H7 (cell line): Measurements from ENCODE around the gene CRACR2B. TPM values are rescaled to one million over a fixed set of nuclear protein-coding genes. Genes with fewer than 3 reads are reported as not detected.

Experiments used
- DNase-seq: peaks from one replicate; pipeline ENCODE4 v3.0.0; 2012
- H3K27me3 ChIP-seq: 2 replicates; pipeline ENCODE4 v1.6.0; 2011; ENCODE audit warnings: mild to moderate bottlenecking, low read length; ENCODE audit not compliant: control insufficient read depth, insufficient read depth
- H3K36me3 ChIP-seq: replicated peaks from 2 replicates; pipeline ENCODE4 v1.5.1; 2011; ENCODE audit warnings: low read length; ENCODE audit not compliant: control insufficient read depth, insufficient read depth
- H3K4me3 ChIP-seq: 2 replicates; pipeline ENCODE4 v1.5.1; 2011; ENCODE audit warnings: low read depth, mild to moderate bottlenecking, control low read depth, low read length, moderate library complexity; ENCODE audit not compliant: insufficient read depth
- total RNA-seq: library from RNA; depleted of rRNA; stranded (reverse); fragments of >200 nt; shearing (Covaris generic); gene quantifications from 2 replicates; pipeline ENCODE4 v1.2.3, GENCODE V29; 2014

The CRACR2B gene
- total RNA-seq, 1 experiment from 2014 or later: 20.2 TPM

- H3K4me3 ChIP-seq: no peak overlapping the region
- H3K27me3 ChIP-seq: peaks cover 31% of the 10 kb centered on the region
- no peaks in the 10 kb centered on the region for H3K36me3 ChIP-seq
- DNase-seq: no peak
Measured at GRCh38 chr11:824942-825341, 2.8 kb upstream of the CRACR2B start.

GRCh38 chr11:825366-826226, 2.1 kb upstream of the CRACR2B start:
- H3K27me3 ChIP-seq: peaks cover 34% of the 10 kb centered on the region
- H3K4me3 ChIP-seq: no peak overlapping the region
- H3K36me3 ChIP-seq: no peaks in the 10 kb centered on the region
- no peak for DNase-seq

- Histone ChIP-seq H3K4me3 (no peak overlapping the region), H3K27me3 (peaks cover 40% of the 10 kb centered on the region), H3K36me3 (no peaks in the 10 kb centered on the region)
- no peak for DNase-seq
Measured at GRCh38 chr11:826227-826621, 1.5 kb upstream of the CRACR2B start.

DNA sequence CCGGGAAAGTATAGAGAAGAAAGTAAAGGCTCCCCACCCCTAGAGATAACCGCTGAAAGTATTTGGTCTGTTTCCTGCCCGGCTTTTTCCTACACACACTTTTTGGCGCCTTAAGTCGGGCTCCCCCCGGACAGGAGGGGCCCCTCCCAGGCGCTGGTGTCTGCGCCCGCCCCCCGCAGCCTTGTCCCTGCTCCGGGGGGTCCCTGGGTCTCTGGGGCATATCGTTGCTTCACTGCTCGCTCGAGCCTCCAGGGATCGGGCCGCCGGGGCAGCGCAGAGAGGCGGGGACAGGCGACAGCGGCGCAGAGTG, 928 bp upstream of the CRACR2B start:
- Histone ChIP-seq H3K27me3 (peaks cover 46% of the 10 kb centered on the region), H3K4me3 (peak overlapping the region; percentile 52), H3K36me3 (no peaks in the 10 kb centered on the region)
- no peak for DNase-seq

GRCh38 chr11:827146-827896, 398 bp upstream of the CRACR2B start:
- Histone ChIP-seq H3K4me3 (peak overlapping the region; percentile 52), H3K27me3 (peaks cover 51% of the 10 kb centered on the region), H3K36me3 (no peaks in the 10 kb centered on the region)
- peak; percentile 89 for DNase-seq

GRCh38 chr11:828506-829175, 922 bp downstream of the CRACR2B start:
- Histone ChIP-seq H3K27me3 (peaks cover 53% of the 10 kb centered on the region), H3K36me3 (no peaks in the 10 kb centered on the region), H3K4me3 (no peak overlapping the region)
- DNase-seq: no peak

- peak; percentile 83 for DNase-seq
- Histone ChIP-seq H3K27me3 (peaks cover 53% of the 10 kb centered on the region), H3K4me3 (peak overlapping the region; percentile 49), H3K36me3 (no peaks in the 10 kb centered on the region)
Measured at GRCh38 chr11:829176-829846, 1.6 kb downstream of the CRACR2B start.

- Histone ChIP-seq H3K4me3 (peak overlapping the region; percentile 49), H3K36me3 (no peaks in the 10 kb centered on the region), H3K27me3 (peaks cover 53% of the 10 kb centered on the region)
- no peak for DNase-seq
Measured at GRCh38 chr11:829847-830294, 2.2 kb downstream of the CRACR2B start.

DNA sequence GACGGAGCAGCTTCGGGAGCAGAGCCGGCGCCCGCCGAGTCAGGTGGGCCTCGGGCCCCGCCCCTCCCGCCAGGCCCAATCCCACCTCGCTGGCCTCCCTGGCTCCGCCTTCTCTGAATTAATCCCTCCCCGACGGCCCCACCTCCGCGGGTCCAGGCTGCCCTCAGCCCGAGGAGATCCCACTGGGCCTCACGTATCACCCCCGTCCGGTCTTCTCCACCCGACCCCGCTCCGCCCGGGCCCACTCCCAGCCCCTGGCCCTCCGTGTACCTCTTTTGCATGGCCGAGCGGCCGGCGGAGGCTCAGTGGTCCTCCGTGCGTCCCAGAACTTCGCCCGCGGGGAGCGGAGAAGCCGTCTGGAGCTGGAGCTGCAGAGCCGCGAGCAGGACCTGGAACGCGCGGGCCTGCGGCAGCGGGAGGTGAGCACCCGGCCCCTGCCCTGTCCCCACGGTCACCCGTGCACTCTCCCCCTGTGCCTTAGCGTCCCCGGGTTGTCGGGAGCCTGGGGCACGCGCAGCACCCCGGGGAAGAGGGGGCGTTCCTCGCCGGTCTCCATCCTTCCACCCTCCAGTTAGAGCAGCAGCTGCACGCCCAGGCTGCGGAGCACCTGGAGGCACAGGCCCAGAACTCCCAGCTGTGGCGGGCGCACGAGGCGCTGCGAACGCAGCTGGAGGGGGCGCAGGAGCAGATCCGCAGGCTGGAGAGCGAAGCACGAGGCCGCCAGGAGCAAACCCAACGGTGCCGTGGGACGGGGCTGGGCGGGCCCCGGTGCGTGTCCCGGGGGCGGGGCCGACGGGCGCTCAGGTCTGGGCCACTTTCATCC, 2.8 kb downstream of the CRACR2B start:
- Histone ChIP-seq H3K36me3 (no peaks in the 10 kb centered on the region), H3K4me3 (peak overlapping the region; percentile 62), H3K27me3 (peaks cover 53% of the 10 kb centered on the region)
- peak; percentile 99 for DNase-seq

- H3K36me3 ChIP-seq: no peaks in the 10 kb centered on the region
- no peak for DNase-seq
- H3K4me3 ChIP-seq: peak overlapping the region; percentile 62
- H3K27me3 ChIP-seq: peaks cover 51% of the 10 kb centered on the region
Measured at GRCh38 chr11:831118-831864, 3.6 kb downstream of the CRACR2B start.

DNA sequence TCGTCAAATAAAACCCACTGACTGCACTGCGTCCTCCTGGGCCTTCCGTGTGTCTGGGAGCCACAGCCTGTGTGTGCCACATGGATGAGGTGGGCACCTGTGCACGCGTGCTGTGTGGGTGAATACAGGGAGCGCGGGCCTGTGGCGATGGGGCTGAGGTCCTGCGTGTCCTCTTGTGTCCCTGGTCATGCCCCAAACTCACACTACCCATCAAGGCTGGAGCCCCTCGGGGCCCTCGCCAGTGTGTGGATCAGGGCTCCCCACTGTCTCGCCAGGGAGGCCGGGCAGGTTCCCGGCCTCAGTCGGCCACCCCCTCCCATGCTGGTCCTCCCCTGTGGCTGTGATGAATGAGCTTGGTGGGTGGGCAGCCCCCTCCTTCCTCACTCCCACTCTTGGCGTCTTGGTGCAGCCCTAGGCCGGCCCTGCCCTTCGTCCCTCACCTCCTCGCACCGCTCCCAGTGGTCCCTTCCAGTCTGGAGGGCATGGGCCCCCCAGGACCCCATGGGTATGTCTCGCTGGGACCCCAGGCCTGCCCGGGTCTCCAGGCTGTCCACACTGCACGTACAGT, 4.3 kb downstream of the CRACR2B start:
- Histone ChIP-seq H3K4me3 (peak overlapping the region; percentile 54), H3K27me3 (peaks cover 44% of the 10 kb centered on the region), H3K36me3 (peaks cover 1% of the 10 kb centered on the region; the same call in 1 of the 2 replicates)
- no peak for DNase-seq

DNA sequence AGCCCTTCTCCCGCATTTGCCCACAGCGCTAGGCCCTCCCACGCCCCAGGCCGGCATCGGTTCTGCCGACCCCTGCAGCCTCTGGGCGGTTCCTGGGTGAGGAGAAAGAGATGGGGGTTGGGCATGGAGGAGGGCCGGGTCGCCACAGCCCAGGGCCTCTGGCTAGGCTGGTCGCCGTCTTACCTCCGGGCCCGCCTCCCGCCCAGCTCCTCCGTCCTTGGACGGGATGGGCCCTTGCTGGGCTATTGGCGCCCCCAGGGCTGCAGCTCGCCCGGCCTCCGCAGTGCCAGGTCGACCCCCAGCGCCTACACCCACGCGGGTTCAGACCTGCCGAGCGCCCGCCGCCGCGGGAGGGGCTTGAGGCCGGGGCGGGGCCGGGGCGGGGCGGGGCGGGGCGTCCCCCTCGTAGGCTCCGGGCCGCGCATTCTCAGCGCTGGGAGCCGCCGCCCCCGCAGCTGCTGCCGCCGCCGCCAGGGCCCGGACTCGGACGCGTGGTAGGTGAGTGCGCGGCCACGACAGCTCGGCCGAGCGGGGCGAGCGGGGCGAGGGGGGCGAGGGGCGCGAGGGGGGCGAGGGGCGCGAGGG, 4.9 kb downstream of the CRACR2B start, which contains the start of gene CD151:
CD151 (plus strand) TSS at position 424 of the 585 bp plus-strand sequence. CDS start 3,118 bp downstream, outside the sequence.
- peak; percentile 95 for DNase-seq
- Histone ChIP-seq H3K27me3 (peaks cover 40% of the 10 kb centered on the region), H3K4me3 (peak within 1 kb of the TSS; percentile 74), H3K36me3 (peaks cover 3% of the 10 kb centered on the region; the same call in 1 of the 2 replicates)
